NAMALWA (cell line): ENCODE measurements around the gene PPP1R36.
A peak's percentile ranks its signal among the peaks of the same experiment; 100 is the strongest.
"Not testable (repeated sequence)": the region's sequence is repeated elsewhere in the genome, so short reads cannot be mapped to it uniquely, and the experiment has no call there.

Experiments used
- DNase-seq: peaks from one replicate; pipeline ENCODE4 v3.0.0-alpha.2; 2015; ENCODE audit warnings: low spot score

The PPP1R36 gene, protein sequence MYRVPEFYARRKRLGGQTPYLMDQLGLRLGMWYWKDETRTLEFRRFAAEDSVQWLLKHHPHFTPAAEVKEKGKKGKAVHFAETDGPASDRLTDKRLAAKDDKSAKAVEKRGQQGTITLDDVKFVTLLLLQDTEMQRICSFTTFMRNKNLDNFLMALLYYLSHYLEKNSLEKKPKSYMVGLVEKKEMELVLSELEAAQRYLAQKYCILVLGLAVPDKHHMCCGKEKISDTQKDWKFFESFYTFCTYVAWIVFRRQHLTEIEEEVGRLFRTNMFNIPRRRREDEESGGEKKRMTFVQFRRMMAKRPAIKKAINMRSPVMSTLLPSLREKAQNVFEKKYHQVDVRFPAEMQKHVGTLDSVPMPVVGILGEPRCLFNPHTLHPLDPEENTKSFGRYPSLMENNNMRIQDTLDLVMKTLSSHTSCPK

DNA sequence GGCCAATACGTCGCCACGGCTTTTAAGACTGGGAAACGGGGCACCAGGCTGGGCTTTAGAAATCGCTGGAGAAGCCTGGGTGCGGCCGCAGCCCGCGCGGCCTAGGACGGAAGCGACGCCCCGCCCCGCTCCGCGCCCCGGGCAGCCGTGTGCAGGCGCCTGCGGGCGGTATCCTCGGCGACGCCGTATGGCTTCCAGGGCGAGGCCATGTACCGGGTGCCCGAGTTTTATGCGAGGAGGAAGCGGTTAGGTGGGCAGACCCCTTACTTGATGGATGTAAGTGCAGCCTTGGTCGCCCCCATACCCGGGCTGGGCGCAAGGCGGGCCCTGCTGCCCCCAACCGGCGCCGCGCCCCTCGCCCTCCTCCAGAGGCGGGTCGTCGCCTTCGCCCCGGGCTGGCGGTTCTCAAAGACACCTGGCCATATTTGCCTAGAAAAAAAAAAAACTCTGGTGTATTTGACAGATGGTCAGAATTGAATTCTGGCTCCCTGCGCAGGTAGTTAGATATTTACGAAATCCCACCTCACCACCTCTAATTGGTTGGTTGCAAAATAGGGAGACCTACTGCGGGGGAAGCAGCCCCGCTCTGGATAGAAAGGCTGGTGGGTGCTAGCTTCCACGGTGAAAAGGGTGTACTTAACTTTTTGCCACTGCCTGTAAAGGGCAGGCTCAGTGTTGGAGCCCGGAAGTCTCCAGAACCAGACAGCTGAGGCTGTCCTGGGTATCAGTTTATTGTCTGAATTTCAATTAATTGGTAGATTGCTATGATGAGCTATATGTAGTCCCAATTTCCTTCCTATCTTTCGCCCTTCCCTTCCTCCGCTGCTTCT is at the start of gene PPP1R36:
Gene PPP1R36 (plus strand): TSS at position 171 of the 830 bp plus-strand sequence. CDS start 37 bp downstream, at position 208.
- DNase-seq: peak; percentile 41

DNA sequence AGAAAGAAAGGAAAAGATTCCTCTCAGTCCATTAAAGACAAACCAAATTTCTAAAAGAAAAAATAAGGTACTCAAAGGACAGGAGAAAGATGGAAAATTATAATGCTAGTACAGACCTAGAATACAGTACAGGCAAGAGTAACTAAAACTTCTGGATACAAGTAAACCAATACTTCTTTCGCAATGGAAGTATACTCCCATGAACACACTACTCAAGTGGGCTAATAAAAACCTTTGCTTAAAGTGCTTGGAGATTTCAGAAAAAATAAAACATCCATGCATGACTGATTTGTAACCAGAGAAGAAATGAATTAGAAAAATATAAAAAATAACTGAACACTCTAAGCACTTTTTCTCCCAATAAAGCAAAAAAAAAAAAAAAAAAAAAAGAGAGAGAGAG is 49.7 kb upstream of the PPP1R36 start:
- DNase-seq: no peak

DNA sequence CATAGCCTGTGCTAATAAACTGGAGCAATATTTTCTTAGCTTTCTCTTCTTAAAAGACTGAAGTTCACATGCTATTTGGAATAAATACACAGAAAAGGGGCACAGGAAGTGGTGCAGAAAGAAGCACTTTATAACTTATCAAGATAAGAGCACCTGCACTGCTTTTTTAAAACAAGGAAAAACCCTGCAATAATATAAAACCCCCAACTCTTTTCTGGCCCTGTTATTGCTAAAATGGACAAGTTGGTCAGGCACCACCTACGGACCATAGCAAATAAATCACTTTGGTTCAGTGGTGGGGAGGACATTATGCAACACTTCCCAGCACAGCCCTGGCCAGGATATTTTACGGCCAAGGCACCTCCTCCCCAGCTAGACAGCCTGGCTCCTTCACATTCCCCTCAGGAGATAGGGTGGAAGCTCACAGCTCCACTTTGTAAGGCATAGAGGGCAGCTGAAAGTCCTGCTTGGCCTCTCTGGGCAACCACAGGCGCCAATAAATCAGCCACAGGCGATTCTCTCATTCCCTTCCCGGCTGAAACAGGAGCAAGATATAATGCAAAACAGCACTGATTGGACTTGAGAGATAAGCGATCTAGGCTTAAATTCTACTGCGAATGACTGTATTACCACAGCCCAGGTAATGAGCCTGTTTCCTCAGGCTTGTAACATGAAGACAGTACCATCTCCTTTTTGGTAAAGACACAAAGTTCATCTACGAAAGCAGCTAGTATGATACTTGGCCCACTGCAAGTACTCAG is 48.2 kb upstream of the PPP1R36 start:
- DNase-seq: peak; percentile 27

DNA sequence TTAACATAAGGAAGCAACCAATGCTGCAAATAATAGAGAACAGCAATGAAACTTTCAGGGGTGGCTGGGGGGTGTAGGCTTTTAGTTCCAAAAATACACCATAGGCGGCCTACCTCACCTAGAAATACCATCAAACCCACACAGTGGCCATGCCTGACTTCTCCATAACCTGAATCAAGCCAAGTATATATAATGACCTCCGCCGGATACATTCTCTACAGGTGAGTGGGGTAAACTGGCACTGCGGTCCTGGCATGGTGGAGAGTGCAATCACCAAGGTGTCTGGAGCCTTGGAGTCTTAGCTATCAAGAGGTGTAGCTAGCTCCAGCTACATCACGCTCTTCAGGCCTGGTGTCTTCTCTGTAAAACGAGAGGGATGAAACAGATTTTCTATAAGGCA is 47.3 kb upstream of the PPP1R36 start:
- DNase-seq: peak; percentile 36

DNA sequence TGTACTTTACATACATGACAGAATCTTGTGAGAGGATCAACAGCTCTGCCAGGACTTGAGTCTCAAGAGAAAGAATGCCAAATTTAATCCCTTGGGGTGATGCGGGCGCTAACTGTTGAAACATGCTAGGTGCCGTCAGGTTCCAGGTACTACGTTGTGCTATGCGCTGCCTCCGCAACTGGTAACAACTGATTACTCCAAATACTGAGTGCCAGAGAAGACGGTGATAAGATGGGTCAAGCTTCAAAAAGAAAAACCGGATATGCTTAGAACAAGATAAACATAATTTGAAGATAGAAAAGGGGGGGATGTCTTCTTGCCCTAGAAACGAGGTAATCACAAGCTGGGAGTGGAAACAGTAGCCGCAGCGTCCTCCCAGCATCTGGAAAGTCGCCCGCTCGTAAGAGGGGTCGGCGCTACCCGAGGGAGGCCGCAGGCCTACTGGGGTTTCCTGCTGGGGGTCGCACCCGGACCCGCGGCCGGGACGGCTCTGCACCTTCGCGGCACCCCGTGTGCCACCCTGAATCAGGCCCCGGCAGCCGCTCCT is 46.8 kb upstream of the PPP1R36 start:
- DNase-seq: peak; percentile 35

DNA sequence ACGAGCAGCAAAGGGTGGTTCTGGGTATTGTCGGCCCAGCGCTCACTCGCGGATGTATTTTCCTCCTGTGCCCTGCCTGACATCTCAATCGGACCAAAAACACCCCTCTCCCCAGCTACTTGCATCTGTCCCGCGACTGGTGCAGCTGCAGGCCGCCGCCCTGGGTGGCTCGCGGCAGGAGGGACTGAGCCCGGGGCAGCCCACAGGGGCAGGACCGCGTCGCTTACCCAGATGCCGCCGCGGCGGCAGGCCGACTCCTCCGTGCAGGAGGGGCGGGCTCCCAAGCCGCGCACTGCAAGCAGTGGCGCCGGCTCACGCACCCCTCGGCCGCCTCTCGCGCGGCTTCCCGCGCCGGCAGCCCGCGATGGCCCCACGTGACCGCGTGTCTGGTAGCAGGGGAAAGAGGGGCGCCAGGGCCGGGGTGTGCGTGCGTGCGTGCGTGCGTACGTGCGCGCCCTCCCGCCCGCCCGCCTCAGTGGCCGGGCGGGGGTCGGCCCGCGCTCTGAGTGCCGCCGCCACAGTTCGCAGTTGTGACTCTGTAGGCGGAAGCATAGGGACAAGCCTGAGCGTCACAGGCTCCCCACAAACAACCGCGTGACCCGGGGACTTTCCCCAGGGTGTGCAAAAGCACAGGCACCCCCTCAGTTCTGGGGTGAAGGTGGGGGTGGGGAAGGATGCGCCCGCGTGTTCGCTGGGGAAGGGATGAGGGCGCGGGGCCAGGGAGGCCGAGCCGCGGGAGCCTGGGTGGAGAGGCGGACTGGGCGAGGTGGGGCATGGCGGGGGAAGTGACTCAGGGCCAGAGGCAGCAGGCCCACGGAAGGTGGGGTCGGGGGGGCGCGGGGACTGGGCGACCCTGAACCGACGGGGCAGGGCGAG is 46.1 kb upstream of the PPP1R36 start, which contains the start of gene ZBTB25:
Gene ZBTB25 (minus strand): TSS at position 405 of the 876 bp plus-strand sequence. CDS start 13,305 bp downstream, outside the sequence.
- peak; percentile 90 for DNase-seq

DNA sequence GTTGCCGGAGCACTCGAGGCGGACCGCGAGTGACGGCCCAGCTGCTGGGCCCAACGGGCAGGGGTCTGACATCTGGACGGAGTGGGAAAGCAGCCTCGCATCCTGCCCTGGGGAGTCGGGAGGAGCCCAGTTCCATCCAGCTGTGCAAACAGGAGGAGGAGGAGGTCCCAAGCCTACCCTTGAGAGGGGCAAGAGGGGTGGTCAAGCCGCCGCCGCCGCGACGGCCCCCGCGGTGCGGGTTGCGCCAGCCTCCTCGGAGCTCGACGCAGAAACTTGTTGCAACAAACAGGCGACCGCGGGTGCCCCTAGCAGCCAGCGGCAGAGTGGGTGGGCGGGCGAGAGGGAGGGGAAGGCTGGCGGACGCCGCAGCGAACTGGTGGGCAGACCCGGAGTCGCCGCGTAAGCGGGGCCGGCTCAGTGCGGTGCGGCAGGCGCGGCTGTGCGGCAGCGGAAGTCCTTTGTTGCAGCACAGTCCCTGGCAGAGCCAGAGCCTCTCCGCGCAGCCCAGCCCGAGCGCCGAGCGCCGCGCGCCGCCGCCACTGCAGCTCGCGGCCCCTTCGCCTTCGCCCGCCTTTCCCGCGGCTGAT is 45.4 kb upstream of the PPP1R36 start, which contains the start of gene ZBTB1:
Gene ZBTB1 (plus strand): TSS at position 461 of the 587 bp plus-strand sequence. CDS start 16,735 bp downstream, outside the sequence.
- DNase-seq: peak; percentile 76

DNA sequence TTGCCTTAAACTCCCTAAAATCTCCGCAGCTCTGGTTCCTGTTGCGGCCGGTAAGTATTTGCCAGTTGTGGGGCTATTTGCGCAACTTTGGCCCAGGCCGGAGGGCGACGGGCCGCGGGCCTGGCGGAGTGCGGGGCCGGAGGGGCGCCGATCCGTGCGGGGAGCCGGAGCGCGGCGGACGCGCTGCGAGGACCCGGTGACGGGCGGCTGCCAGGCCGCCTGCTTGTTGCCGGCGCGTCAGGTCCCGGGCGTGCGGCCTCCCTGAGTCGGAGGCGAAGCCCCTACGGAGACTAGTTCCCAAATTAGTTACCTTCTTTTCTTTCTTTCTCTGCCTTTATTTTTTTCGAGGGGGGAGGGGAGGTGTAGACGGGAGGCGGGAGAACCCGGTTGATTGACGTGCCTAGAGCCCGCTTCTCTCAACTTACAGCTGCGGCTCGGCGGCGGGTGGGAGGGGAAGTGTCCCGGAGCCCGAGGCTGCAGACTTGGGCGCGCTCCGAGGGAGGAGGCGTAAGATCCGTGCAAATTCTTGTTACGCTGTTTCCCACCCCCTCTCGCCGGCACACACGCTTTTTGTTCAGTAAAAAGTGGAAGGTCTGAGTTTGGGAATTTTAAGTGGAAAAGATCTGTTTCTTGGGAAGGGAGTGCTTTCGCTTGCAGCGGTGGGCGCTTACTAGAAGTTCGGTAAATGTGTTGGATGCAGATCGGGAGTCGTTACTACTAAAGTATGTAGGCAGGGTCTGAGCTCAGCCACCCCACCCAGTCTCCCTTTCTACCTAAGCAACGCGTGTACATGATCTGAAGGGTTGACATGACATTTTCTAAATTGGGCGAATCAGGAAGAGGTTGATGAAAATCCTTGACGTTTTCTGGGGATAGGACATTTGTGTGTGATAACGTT is 44.6 kb upstream of the PPP1R36 start:
- peak; percentile 86 for DNase-seq

DNA sequence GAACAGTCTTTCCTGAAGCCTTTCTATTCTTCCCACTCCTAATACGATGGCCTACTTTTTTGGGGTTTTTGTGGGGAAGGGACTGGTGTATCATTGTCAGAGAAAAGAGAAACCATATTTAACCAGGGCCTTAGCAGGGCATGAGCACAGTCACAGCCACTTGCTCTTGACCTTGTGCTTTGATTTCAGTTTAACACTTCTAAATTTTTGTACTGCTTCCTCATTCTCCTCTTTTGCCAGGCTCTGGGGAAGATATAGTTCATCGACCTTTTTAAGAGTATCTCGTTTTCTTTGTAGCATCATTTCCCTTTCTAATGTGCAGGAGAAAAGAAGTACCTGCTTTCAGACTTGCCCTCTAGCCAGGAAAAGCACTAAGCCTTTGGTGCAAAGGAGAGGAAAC is 43.0 kb upstream of the PPP1R36 start:
- DNase-seq: peak; percentile 34

DNA sequence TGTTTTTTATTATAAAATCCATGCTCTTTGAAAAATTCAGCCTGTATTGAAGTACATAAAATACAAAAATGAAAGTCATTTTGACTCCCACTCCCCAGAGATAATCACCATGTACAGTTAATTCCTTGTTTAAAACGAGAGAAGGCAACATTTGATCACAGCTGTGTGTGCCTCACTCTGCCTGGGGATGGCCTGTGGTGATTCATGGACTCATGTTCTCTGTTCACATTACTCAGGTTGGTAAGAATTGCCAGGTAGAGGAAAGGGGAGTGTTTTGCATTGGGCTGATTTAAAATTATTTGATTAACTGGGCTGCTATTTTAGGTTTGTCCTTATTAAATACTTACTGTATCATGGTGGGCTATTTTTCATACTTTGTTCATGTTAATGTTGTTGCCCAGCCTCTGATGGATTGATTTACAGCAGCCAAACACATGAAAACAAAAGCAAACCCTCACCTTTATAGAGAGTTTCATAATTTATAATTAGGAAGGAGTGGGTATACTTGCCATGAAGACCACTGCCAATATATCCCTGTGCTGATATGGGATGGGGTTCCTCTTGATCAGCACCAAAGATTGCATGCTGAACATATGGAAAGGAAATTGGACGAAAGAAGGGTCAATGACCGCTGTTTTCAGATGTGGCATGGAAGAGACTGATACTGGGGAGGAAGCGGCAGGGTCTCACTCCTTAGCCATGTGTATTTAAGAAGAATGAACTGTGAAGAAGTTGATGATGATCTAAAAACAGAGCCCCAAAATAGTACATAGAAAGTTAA is 42.2 kb upstream of the PPP1R36 start:
- no peak for DNase-seq

DNA sequence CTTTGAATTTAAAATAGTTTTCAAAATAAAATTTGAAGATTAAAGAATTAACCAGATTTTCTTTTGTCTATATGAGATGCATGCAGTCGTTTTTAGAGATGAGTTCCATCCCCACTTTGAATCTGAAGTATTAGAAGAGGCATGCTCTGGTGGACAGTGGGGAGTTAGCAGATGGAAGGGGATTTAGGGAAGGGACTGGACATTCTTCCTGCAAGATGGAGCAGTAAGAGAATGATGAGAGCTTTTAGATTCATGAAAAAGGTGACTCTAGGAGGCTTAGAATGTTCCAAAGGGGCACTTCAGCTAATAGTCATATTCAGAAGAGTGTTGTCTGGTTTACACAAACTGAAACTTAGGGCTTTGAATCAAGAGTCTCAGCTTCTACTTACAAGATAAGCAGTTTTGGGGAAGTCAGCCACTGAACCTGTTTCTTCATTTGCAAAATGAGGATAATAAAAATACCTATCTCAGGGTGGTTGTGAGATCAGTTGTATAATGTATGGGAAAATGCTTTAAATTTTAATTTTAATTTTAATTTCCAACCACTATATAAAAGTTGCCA is 41.5 kb upstream of the PPP1R36 start:
- DNase-seq: peak; percentile 11

DNA sequence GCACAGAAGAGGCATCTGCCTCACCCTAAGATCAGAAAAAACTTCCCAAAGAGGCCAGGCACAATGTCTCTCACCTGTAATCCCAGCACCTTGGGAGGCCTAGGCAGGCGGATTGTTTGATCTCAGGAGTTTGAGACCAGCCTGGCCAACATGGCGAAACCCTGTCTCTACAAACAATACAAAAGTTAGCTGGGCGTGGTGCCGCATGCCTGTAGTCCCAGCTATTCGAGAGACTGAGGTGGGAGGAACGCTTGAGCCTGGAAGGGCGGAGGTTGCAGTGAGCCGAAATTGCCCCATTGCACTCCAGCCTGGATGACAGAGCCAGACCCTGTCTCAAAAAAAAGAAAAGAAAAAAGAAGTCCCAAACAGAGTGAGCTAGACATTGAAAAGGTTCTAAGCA is 40.7 kb upstream of the PPP1R36 start:
- no peak for DNase-seq

DNA sequence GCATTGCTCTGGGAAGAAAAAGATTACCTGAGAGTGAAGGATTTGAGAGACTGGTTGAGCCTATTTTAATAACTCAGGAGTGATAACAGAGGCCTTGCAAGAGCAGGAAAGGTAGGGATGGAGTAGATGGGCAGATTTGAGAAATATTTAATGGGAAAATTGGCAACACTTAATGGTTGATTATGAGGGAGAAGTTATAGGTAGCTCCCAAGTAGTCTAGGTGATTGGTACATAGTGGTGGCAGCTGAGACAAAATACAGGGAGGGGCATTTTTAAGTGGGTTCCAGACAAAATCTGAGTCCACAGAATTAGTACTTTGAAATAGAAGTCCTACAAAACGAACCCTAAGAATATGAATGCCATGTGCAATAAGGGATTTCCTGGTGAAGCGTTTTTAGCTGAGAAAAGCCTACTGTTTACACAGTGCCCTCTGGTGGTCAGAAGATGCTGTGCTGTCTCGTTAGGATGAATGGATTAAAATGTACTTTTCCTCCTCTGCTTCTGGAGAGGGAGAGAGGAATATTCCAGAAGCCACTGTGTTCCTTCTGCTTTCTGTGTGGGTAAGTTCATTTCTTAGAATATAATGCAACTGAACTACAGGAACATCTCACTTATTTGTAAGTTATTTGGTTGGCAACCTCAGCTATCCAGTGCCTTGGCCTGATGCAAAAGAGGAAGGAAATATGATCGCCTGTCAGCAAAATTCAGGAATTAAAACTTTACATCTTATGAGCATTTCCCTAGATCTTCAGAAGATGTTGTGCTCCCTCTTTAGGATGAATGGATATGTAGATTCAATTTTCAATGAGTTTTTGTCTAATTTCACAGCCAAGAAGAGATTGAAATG is 38.7 kb upstream of the PPP1R36 start:
- DNase-seq: peak; percentile 75

DNA sequence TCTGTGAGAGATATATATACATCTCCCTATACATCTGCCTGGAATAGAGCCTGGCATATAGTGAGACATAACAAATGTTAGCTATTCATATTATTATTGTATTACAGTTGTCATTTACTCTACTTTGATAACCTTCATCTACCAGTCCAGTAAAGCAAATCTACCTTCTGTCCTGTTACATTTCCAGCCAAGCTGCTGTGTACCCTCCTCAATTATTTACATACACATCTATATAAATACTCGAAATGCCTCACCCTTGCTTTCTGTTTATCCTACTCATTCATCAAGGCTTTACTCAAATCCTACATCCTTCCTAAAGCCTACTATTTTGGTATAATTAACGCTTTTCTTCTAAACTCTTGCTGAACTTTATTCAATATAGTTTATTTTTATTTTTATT is 36.5 kb upstream of the PPP1R36 start:
- no peak for DNase-seq

DNA sequence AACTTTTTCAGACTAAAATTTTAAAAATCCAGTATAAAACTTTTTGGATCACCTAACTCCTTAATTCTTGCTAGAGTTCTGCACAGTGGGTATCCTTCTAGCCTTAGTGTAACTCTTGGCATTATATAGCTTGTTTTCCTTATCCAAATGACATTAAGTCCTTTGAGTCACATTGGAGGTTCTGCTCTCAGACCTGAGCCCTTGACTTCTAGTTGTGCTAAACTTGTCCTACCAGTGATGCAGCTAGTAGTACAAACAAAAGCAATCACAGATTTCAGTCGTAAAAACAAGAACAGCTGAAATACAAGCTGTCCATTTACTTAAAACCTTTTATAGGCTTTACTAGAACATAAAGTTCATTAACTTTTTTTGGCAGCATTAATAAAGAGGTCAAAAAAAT is 34.7 kb upstream of the PPP1R36 start:
- DNase-seq: no peak

DNA sequence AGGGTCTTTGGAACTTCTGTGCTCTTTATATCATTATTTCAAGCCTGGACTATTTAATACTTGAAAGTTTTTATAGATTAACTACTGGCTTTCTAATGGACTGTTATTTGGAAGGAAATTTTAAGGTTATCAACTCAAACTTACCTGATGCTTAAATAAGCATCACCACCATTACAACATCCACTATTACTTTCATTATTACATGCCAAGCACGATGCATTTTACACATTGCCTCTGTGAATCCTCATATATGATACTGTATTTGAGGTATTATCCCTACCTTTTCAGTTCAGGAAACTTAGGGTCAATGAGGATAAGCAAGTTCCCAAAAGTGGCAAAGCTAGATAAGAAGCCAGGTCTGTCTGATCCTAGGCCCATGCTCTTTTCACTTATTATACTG is 32.8 kb upstream of the PPP1R36 start:
- DNase-seq: no peak

DNA sequence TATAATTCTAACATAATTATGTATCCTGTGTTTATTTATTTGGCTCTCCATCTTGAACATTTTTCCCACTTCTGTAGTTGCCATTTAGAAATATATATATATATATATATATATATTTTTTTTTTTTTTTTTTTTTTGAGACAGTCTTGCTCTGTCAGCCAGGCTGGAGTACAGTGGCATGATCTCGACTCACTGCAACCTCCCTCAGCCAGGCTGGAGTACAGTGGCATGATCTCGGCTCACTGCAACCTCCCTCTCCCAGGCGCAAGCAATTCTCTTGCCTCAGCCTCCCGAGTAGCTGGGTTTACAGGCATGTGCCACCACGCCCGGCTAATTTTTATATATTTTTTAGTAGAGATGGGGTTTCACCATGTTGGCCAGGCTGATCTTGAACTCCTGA is 32.1 kb upstream of the PPP1R36 start:
- not testable (repeated sequence) for DNase-seq
